ENCODE results near the gene PLCL1. TPM values are rescaled to one million over a fixed set of nuclear protein-coding genes. Genes with fewer than 3 reads are reported as not detected.
"Not testable (repeated sequence)": the region's sequence is repeated elsewhere in the genome, so short reads cannot be mapped to it uniquely, and the experiment has no call there.

The PLCL1 gene
- total RNA-seq, 1 experiment from 2014 or later = 0.07 TPM

DNA sequence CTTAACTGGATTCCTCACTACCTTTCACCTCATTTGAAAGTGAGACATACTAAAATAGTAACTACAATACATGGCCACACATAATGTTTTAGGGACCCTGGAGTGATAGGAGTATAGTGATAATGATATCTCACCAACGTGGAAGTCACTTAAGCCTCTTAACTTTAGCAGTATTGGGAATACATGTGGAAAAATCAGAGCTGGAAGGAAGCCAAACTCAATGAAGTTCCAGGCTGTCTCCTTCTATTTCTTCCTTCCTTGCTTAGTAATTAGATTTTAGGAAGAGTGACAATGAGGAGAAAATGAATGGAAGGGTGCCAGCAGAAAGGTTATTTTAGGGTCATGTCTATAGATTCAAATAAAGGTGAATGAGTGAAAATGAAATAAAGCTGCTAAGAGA, 387.3 kb downstream of the PLCL1 start:
- H3K27me3 ChIP-seq (ENCODE audit: insufficient read depth, low read length) = peaks cover 9% of the 10 kb centered on the region; the same call in 1 of the 2 replicates
- H3K27ac ChIP-seq (ENCODE audit: low read depth, low read length) = no peak overlapping the region
- no peaks in the 10 kb centered on the region for H3K9me3 ChIP-seq (ENCODE audit: control insufficient read depth in 1 of 2, insufficient read depth in 1 of 2, low read depth in 1 of 2, low read length in 2 of 2)
- no peaks in the 10 kb centered on the region for H3K9me2 ChIP-seq (ENCODE audit: insufficient read depth)
- DNase-seq (ENCODE audit: low read depth, low spot score) = no peak
- intact Hi-C loops (cut with micrococcal nuclease) = no loop called here
- H3K36me3 ChIP-seq (ENCODE audit: control insufficient read depth in 1 of 2, insufficient read depth in 2 of 2, low read length in 2 of 2) = no peaks in the 10 kb centered on the region
- H3K4me3 ChIP-seq (replicated peaks in 1 of 2; ENCODE audit: low read depth in 1 of 2, low read length in 2 of 2) = no peak overlapping the region
- H3K79me2 ChIP-seq (ENCODE audit: insufficient read depth, low read length) = no peaks in the 10 kb centered on the region
- BruUV-seq (replicated peaks) = no TSS peak
- POLR2A ChIA-PET = no interaction called here
- no peaks in the 10 kb centered on the region for H4K20me1 ChIP-seq (ENCODE audit: insufficient read depth)
- RAD21 ChIA-PET (ENCODE audit: low non-redundant PET in 1 of 2, low total read pairs in 2 of 2, uncharacterized antibody in 2 of 2, unreplicated experiment in 2 of 2) = no interaction called here
- CTCF ChIA-PET = no interaction called here
- no peak for TF ChIP-seq CEBPB (IDR thresholded peaks at IDR 0.05; ENCODE audit: low read depth)
- TF ChIP-seq EZH2phosphoT487 (IDR thresholded peaks at IDR 0.05; ENCODE audit: borderline replicate concordance) = no peak
- no peak for TF ChIP-seq SRF (IDR thresholded peaks at IDR 0.05; ENCODE audit: low read depth)
- no peak for TF ChIP-seq YY1 (IDR thresholded peaks at IDR 0.05; ENCODE audit: extremely low read depth, insufficient replicate concordance, low read depth, low read length)
- no peak for TF ChIP-seq POLR2A (IDR thresholded peaks at IDR 0.05; ENCODE audit: borderline replicate concordance, extremely low read depth, insufficient read depth, insufficient read length)
- TF ChIP-seq SIN3A (IDR thresholded peaks at IDR 0.05; ENCODE audit: low read depth) = no peak
- TF ChIP-seq, protein P1, sequence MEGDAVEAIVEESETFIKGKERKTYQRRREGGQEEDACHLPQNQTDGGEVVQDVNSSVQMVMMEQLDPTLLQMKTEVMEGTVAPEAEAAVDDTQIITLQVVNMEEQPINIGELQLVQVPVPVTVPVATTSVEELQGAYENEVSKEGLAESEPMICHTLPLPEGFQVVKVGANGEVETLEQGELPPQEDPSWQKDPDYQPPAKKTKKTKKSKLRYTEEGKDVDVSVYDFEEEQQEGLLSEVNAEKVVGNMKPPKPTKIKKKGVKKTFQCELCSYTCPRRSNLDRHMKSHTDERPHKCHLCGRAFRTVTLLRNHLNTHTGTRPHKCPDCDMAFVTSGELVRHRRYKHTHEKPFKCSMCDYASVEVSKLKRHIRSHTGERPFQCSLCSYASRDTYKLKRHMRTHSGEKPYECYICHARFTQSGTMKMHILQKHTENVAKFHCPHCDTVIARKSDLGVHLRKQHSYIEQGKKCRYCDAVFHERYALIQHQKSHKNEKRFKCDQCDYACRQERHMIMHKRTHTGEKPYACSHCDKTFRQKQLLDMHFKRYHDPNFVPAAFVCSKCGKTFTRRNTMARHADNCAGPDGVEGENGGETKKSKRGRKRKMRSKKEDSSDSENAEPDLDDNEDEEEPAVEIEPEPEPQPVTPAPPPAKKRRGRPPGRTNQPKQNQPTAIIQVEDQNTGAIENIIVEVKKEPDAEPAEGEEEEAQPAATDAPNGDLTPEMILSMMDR (IDR thresholded peaks at IDR 0.05 in 2 of 3, conservative IDR thresholded peaks at IDR 0.05 in 1 of 3; ENCODE audit: borderline replicate concordance in 1 of 3, insufficient read depth in 1 of 3, low read depth in 2 of 3, low read length in 2 of 3) = no peak
- TF ChIP-seq, protein P2, sequence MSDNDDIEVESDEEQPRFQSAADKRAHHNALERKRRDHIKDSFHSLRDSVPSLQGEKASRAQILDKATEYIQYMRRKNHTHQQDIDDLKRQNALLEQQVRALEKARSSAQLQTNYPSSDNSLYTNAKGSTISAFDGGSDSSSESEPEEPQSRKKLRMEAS (IDR thresholded peaks at IDR 0.05) = no peak
- no peak for TF ChIP-seq RAD21 (IDR thresholded peaks at IDR 0.05; ENCODE audit: low read depth)
- TF ChIP-seq CBX3 (IDR thresholded peaks at IDR 0.05; ENCODE audit: low read depth) = no peak
- TF ChIP-seq EGR1 (IDR thresholded peaks at IDR 0.05; ENCODE audit: low read depth) = no peak
- no peak for TF ChIP-seq SP1 (IDR thresholded peaks at IDR 0.05; ENCODE audit: low read depth)
- TF ChIP-seq ZNF274 (IDR thresholded peaks at IDR 0.05; ENCODE audit: low read depth, low read length) = no peak
- TF ChIP-seq ZFX (IDR thresholded peaks at IDR 0.05) = no peak
- no peak overlapping the region for H3K4me2 ChIP-seq (ENCODE audit: low read length)
- H2AFZ ChIP-seq (ENCODE audit: low read depth, low read length, poor library complexity, severe bottlenecking) = no peak overlapping the region
- H3K4me1 ChIP-seq (ENCODE audit: control insufficient read depth in 1 of 2, insufficient read depth in 2 of 2, low read length in 2 of 2) = no peaks in the 10 kb centered on the region
- no peak overlapping the region for H3K9ac ChIP-seq (ENCODE audit: low read length)
- ATAC-seq = no peak

DNA sequence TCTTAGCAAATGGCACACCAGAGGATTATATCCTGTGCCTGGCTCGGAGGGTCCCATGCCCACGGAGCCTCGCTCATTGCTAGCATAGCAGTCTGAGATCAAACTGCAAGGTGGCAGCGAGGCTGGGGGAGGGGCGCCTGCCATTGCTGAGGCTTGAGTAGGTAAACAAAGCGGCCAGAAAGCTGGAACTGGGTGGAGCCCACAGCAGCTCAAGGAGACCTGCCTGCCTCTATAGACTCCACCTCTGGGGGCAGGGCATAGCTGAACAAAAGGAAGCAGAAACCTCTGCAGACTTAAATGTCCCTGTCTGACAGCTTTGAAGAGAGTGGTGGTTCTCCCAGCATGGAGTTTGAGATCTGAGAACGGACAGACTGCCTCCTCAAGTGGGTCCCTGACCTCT, 392.2 kb downstream of the PLCL1 start:
- BruUV-seq (replicated peaks); intact Hi-C loops (cut with micrococcal nuclease); H3K9me3 ChIP-seq (ENCODE audit: control insufficient read depth in 1 of 2, insufficient read depth in 1 of 2, low read depth in 1 of 2, low read length in 2 of 2); H4K20me1 ChIP-seq (ENCODE audit: insufficient read depth); DNase-seq (ENCODE audit: low read depth, low spot score); H3K4me1 ChIP-seq (ENCODE audit: control insufficient read depth in 1 of 2, insufficient read depth in 2 of 2, low read length in 2 of 2); H3K4me3 ChIP-seq (replicated peaks in 1 of 2; ENCODE audit: low read depth in 1 of 2, low read length in 2 of 2); H3K4me2 ChIP-seq (ENCODE audit: low read length); H3K27ac ChIP-seq (ENCODE audit: low read depth, low read length); RAD21 ChIA-PET (ENCODE audit: low non-redundant PET in 1 of 2, low total read pairs in 2 of 2, uncharacterized antibody in 2 of 2, unreplicated experiment in 2 of 2); H3K27me3 ChIP-seq (ENCODE audit: insufficient read depth, low read length); ATAC-seq; H3K9ac ChIP-seq (ENCODE audit: low read length); H3K9me2 ChIP-seq (ENCODE audit: insufficient read depth); H2AFZ ChIP-seq (ENCODE audit: low read depth, low read length, poor library complexity, severe bottlenecking); H3K36me3 ChIP-seq (ENCODE audit: control insufficient read depth in 1 of 2, insufficient read depth in 2 of 2, low read length in 2 of 2); H3K79me2 ChIP-seq (ENCODE audit: insufficient read depth, low read length); POLR2A ChIA-PET; CTCF ChIA-PET: not testable (repeated sequence)

All from HCT116 (cell line).